Thoracic aorta (tissue), 2 donors: ENCODE measurements around the gene SNAP23. TPM values are rescaled to one million over a fixed set of nuclear protein-coding genes. Genes with fewer than 3 reads are reported as not detected.

Experiments
- ATAC-seq: fragments of 150-250 bp; one replicate; pipeline ENCODE4 v1.8.0; 2017; ENCODE audit warnings: low read depth; ENCODE audit not compliant: insufficient number of reproducible peaks, low FRiP score
- DNase-seq: peaks from one replicate; pipeline ENCODE4 v3.0.0-alpha.2; 2020; ENCODE audit warnings: low spot score
- H3K27ac ChIP-seq, 2 donors: fragments of 200-600 bp; sonication (generic); 1 replicate in 1 of 2; 2 replicates in 1 of 2; pipeline ENCODE4 v1.5.1; 2016; ENCODE audit warnings: mild to moderate bottlenecking in 2 of 2, moderate library complexity in 2 of 2
- H3K27me3 ChIP-seq: fragments of 200-600 bp; sonication (generic); replicated peaks from 2 replicates; pipeline ENCODE4 v1.6.0; 2016; ENCODE audit warnings: mild to moderate bottlenecking; ENCODE audit not compliant: insufficient read depth
- H3K36me3 ChIP-seq: fragments of 200-600 bp; sonication (generic); one replicate; pipeline ENCODE4 v1.5.1; 2016
- H3K4me1 ChIP-seq, 2 donors: fragments of 200-600 bp; sonication (generic); 1 replicate in 1 of 2; 2 replicates in 1 of 2; pipeline versions ENCODE4 v1.5.1 to v1.6.0; 2016; ENCODE audit warnings: low read depth in 2 of 2, mild to moderate bottlenecking in 1 of 2; ENCODE audit not compliant: control insufficient read depth in 1 of 2
- H3K4me3 ChIP-seq: fragments of 200-600 bp; sonication (generic); 2 replicates; pipeline ENCODE4 v1.5.1; 2016; ENCODE audit warnings: mild to moderate bottlenecking
- H3K9me3 ChIP-seq: fragments of 200-600 bp; sonication (generic); 2 replicates; pipeline ENCODE4 v1.5.1; 2016
- CTCF ChIP-seq: fragments of 200-600 bp; sonication (generic); IDR thresholded peaks from one replicate; pipeline ENCODE4 v1.5.1; 2019; ENCODE audit warnings: antibody characterized with exemption
- total RNA-seq, 2 donors: library from RNA; depleted of rRNA; stranded (reverse); fragments of >200 nt; gene quantifications; one replicate each; pipeline versions ENCODE4 v1.1.0 to v1.2.3, GENCODE V29; 2016

Gene SNAP23
- total RNA-seq, 2 donors from 2014 or later = 68.8 to 73.7 TPM

GRCh38 chr15:42575188-42576039 is 80.0 kb downstream of the SNAP23 start, which contains the start of gene STARD9:
STARD9 (plus strand) TSS chr15:42575606; CDS start chr15:42575716, 110 bp downstream.
- Histone ChIP-seq H3K36me3 (no peaks in the 10 kb centered on the region), H3K27me3 (no peaks in the 10 kb centered on the region), H3K4me1 (peaks cover 21 to 47% of the 10 kb centered on the region in 2 donors), H3K9me3 (no peaks in the 10 kb centered on the region), H3K27ac (peak within 1 kb of the TSS; percentile 66 to 86), H3K4me3 (peak within 1 kb of the TSS; percentile 91)
- TF ChIP-seq CTCF = no peak
- peak; percentile 93 for DNase-seq
- ATAC-seq = peak; percentile 98

GRCh38 chr15:42576040-42576594 is 80.7 kb downstream of the SNAP23 start:
- peaks cover 21 to 54% of the 10 kb centered on the region in 2 donors for H3K4me1 ChIP-seq

GRCh38 chr15:42576776-42577175 is 81.3 kb downstream of the SNAP23 start:
- Histone ChIP-seq H3K27me3 (no peaks in the 10 kb centered on the region), H3K4me1 (peaks cover 22 to 58% of the 10 kb centered on the region in 2 donors), H3K36me3 (no peaks in the 10 kb centered on the region), H3K4me3 (peak overlapping the region; percentile 91), H3K27ac (peak overlapping the region; percentile 66 to 86), H3K9me3 (no peaks in the 10 kb centered on the region)
- DNase-seq = no peak
- no peak for TF ChIP-seq CTCF
- no peak for ATAC-seq

More at GRCh38 chr15:42576040-42576594, 80.7 kb downstream of the SNAP23 start:
- peak overlapping the region; percentile 66 to 86 for H3K27ac ChIP-seq
- no peaks in the 10 kb centered on the region for H3K9me3 ChIP-seq
- ATAC-seq = no peak
- no peak for TF ChIP-seq CTCF
- no peak for DNase-seq
- H3K27me3 ChIP-seq = no peaks in the 10 kb centered on the region
- peak overlapping the region; percentile 91 for H3K4me3 ChIP-seq
- H3K36me3 ChIP-seq = no peaks in the 10 kb centered on the region

GRCh38 chr15:42577514-42578031 is 82.1 kb downstream of the SNAP23 start:
- Histone ChIP-seq H3K9me3 (no peaks in the 10 kb centered on the region), H3K27ac (peak overlapping the region; percentile 2 to 71), H3K27me3 (no peaks in the 10 kb centered on the region), H3K36me3 (no peaks in the 10 kb centered on the region), H3K4me1 (peaks cover 30 to 66% of the 10 kb centered on the region in 2 donors), H3K4me3 (peak overlapping the region; percentile 91)
- no peak for ATAC-seq
- no peak for TF ChIP-seq CTCF
- DNase-seq = no peak

GRCh38 chr15:42578984-42579537 is 83.6 kb downstream of the SNAP23 start:
- no peak for DNase-seq
- H3K9me3 ChIP-seq = no peaks in the 10 kb centered on the region
- H3K36me3 ChIP-seq = no peaks in the 10 kb centered on the region
- no peak for ATAC-seq
- peak overlapping the region in 1 of 2 donors; percentile 71 for H3K27ac ChIP-seq
- TF ChIP-seq CTCF = no peak
- peaks cover 37 to 81% of the 10 kb centered on the region in 2 donors for H3K4me1 ChIP-seq
- H3K4me3 ChIP-seq = no peak overlapping the region
- no peaks in the 10 kb centered on the region for H3K27me3 ChIP-seq
